Heart left ventricle (tissue), 13 donors: ENCODE data around the gene SLC25A13.

Experiments used
- CTCF ChIP-seq, 12 donors: fragments of 200-600 bp; sonication (generic) in 4 of 12; IDR thresholded peaks; one replicate each; pipeline versions ENCODE4 v1.5.0 to v1.8.0; 2018 to 2022; ENCODE audit warnings: antibody characterized with exemption in 12 of 12, mild to moderate bottlenecking in 5 of 12
- POLR2A ChIP-seq, 2 donors: fragments of 450-650 bp; IDR thresholded peaks; one replicate each; pipeline ENCODE4 v1.6.1; 2017; ENCODE audit warnings: antibody characterized with exemption in 2 of 2, mild to moderate bottlenecking in 2 of 2, moderate library complexity in 2 of 2
- donor health status: ischemic (EF 13 %, LVEDD 7.1; RV severe dilation, severe dysfunction).
- donor health status: DM: no; HTN: yes; CAD: no.
- donor health status: DM: no; HTN: no; CAD: no.
- donor health status: ischemic (EF 25% LVEDD 6.9; RV normal size, moderate dysfunction).
- donor health status: ischemic (EF 25% LVEDD 5.7; RV mildly dilated, moderate dysfunction).
- donor health status: ischemic (EF 35%, LVEDD 5.7; RV mildly dilated, moderate dysfunction).
- donor health status: nonischemic (EF 11% LVEDD 7.7; RV severe dilation, severe dysfunction).
- donor health status: DM: yes; HTN: yes; CAD: no.
- donor health status: PGD.
- donor health status: ischemic (EF 29% LVEDD 5.4; RV normal size, mild dysfunction).
- donor health status: nonischemic (EF 23%, LVEDD 6.1; RV moderate dilation, normal function).

GRCh38 chr7:96203786-96204185 lies 118.1 kb downstream of the SLC25A13 start:
- TF ChIP-seq CTCF (IDR thresholded peaks at IDR 0.05) (no peak), POLR2A (IDR thresholded peaks at IDR 0.05) (no peak)
